ENCODE measurements around the gene RBM46.

GRCh38 chr4:154836513-154836912 lies 55.4 kb downstream of the RBM46 start:
- no peak for TF ChIP-seq CTCF (IDR thresholded peaks at IDR 0.05)
- TF ChIP-seq POLR2A (IDR thresholded peaks at IDR 0.05) = no peak

All from testis (tissue), 2 donors.